GM12878 (cell line): ENCODE measurements around the gene TNFRSF8. TPM values are rescaled to one million over a fixed set of nuclear protein-coding genes. Genes with fewer than 3 reads are reported as not detected.

ENCODE experiments used
- ATAC-seq: fragments of 200-7000 bp; cut with Tn5 transposase; 3 replicates; pipeline ENCODE4 v1.9.1; 2020; ENCODE audit warnings: mild to moderate bottlenecking, moderate library complexity
- BruUV-seq: library from RNA; stranded (reverse); fragments of 400-500 nt; replicated peaks from 2 replicates; lab custom pipeline; 2021; lab: Mats Ljungman, UMichigan
- CTCF ChIA-PET: fragments of 300-600 bp; sonication (Branson Sonifier 250); formaldehyde crosslinking; extraction: SDS; loops from one replicate; lab custom pipeline; 2021; ENCODE audit warnings: inconsistent platforms; lab: Yijun Ruan, JAX
- POLR2A ChIA-PET: fragments of 350-600 bp; formaldehyde crosslinking; extraction: SDS; loops from one replicate; lab custom pipeline; 2021; ENCODE audit warnings: inconsistent platforms; lab: Charles Lee
- RAD21 ChIA-PET: fragments of 300-600 bp; sonication (Branson Sonifier 250); formaldehyde crosslinking; loops from one replicate; lab custom pipeline; 2023; ENCODE audit warnings: antibody characterized with exemption; ENCODE audit not compliant: unreplicated experiment; lab: Charles Lee
- SMC1A ChIA-PET: fragments of 300-600 bp; sonication (Branson Sonifier 250); formaldehyde crosslinking; loops from one replicate; lab custom pipeline; 2023; ENCODE audit not compliant: unreplicated experiment, uncharacterized antibody; lab: Charles Lee
- DNase-seq: peaks from one replicate; pipeline ENCODE4 v3.0.0-alpha.2; 2011; ENCODE audit warnings: low read depth, low spot score
- FAIRE-seq: peaks from 3 replicates; lab custom pipeline; 2011; peaks lifted over from hg19 to GRCh38; lab: Jason Lieb, UNC
- H2AFZ ChIP-seq: 2 replicates; pipeline ENCODE4 v1.6.0; 2011; ENCODE audit warnings: low read depth, low read length, control low read depth; ENCODE audit not compliant: control insufficient read depth
- H3K27ac ChIP-seq: 2 replicates; pipeline ENCODE4 v1.5.1; 2011; ENCODE audit warnings: control low read depth; ENCODE audit not compliant: control insufficient read depth, insufficient read depth
- H3K27me3 ChIP-seq, 2 experiments: replicated peaks in 1 of 2; 2 replicates each; pipeline versions ENCODE4 v1.6.0 to v1.6.1; 2011; ENCODE audit warnings: low read length in 1 of 2; ENCODE audit not compliant: control insufficient read depth in 2 of 2, insufficient read depth in 2 of 2
- H3K36me3 ChIP-seq, 2 experiments: 2 replicates each; pipeline ENCODE4 v1.5.1; 2011; ENCODE audit warnings: low read length in 1 of 2; ENCODE audit not compliant: control insufficient read depth in 2 of 2, insufficient read depth in 2 of 2
- H3K4me1 ChIP-seq: 2 replicates; pipeline ENCODE4 v1.6.1; 2011; ENCODE audit warnings: mild to moderate bottlenecking, low read length, moderate library complexity, mixed read lengths; ENCODE audit not compliant: control insufficient read depth, insufficient read depth
- H3K4me2 ChIP-seq: 2 replicates; pipeline ENCODE4 v1.6.0; 2011; ENCODE audit warnings: control low read depth; ENCODE audit not compliant: control insufficient read depth, insufficient read depth
- H3K4me3 ChIP-seq: fragments of 200-600 bp; sonication (generic); 2 replicates; pipeline ENCODE4 v1.5.1; 2016
- H3K79me2 ChIP-seq: 2 replicates; pipeline ENCODE4 v1.6.0; 2011; ENCODE audit warnings: low read length; ENCODE audit not compliant: control insufficient read depth, insufficient read depth
- H3K9ac ChIP-seq: 2 replicates; pipeline ENCODE4 v1.8.0; 2011; ENCODE audit warnings: low read length, control low read depth, mixed read lengths; ENCODE audit not compliant: control insufficient read depth, insufficient read depth
- H3K9me3 ChIP-seq: replicated peaks from 3 replicates; pipeline ENCODE4 v1.5.1; 2011; ENCODE audit warnings: mild to moderate bottlenecking, low read length; ENCODE audit not compliant: control insufficient read depth, insufficient read depth
- H4K20me1 ChIP-seq: 2 replicates; pipeline ENCODE4 v1.6.0; 2011; ENCODE audit not compliant: control insufficient read depth, insufficient read depth
- BHLHE40 ChIP-seq, 2 experiments: fragments of 450-650 bp in 1 of 2; IDR thresholded peaks; 2 replicates each; pipeline ENCODE4 v1.6.1; 2011 to 2017; ENCODE audit warnings: low read depth in 2 of 2, borderline replicate concordance in 1 of 2, improper control_type of control experiment in 1 of 2, low read length in 1 of 2, mild to moderate bottlenecking in 1 of 2
- SUPT20H ChIP-seq: IDR thresholded peaks from 2 replicates; pipeline ENCODE4 v1.6.1; 2011; ENCODE audit warnings: low read depth, mild to moderate bottlenecking, low read length, moderate library complexity, borderline replicate concordance; ENCODE audit not compliant: control insufficient read depth
- WGBS: methylation state at CpG from one replicate; pipeline ENCODE4 v1.1.6; 2016; ENCODE audit warnings: low lambda C conversion rate; ENCODE audit not compliant: insufficient replicate concordance, insufficient coverage; ENCODE audit errors: missing lambda C conversion rate; 5-methylcytosine and 5-hydroxymethylcytosine counted together
- in situ Hi-C: fragments of 300-500 bp; cut with MboI; formaldehyde crosslinking; loops from 9 replicates; pipeline ENCODE4 v1.14.3; 2018; ENCODE audit warnings: mixed read lengths
- intact Hi-C: fragments of 100-400 bp; cut with micrococcal nuclease; formaldehyde crosslinking; loops from one replicate; pipeline ENCODE4 v1.14.2; 2022; ENCODE audit not compliant: unreplicated experiment
- polyA plus RNA-seq, 11 experiments: library from polyadenylated mRNA; depleted of rRNA in 4 of 11; unstranded in 6 of 11; stranded (reverse) in 5 of 11; fragments of >200 nt; fragmentation: Nextera tagmentation in 4 of 11; fragmentation: Illumina TruSeq in 1 of 11; extraction: Ambion mirVana in 4 of 11; extraction: Trizol in 1 of 11; gene quantifications; 1 replicate in 1 of 11; 2 replicates in 10 of 11; pipeline versions ENCODE4 v1.2.1 to v1.2.3, GENCODE V29; 2011 to 2016; ENCODE audit warnings: inconsistent platforms in 2 of 11, missing spikeins in 2 of 11, low read depth in 1 of 11
- total RNA-seq, 4 experiments: library from RNA; depleted of rRNA in 3 of 4; stranded (reverse); fragments of >200 nt in 3 of 4; fragmentation: Illumina TruSeq in 1 of 4; extraction: Trizol in 1 of 4; gene quantifications; 2 replicates each; pipeline versions ENCODE4 v1.2.1 to v1.2.3, GENCODE V29; 2013 to 2021
- TF ChIP-seq, protein P1 (sequence below): IDR thresholded peaks from 2 replicates; pipeline ENCODE4 v1.6.1; 2011; ENCODE audit warnings: mild to moderate bottlenecking, low read depth, low read length, moderate library complexity; ENCODE audit not compliant: insufficient replicate concordance
- TF ChIP-seq, protein P2 (sequence below): IDR thresholded peaks from 2 replicates; pipeline ENCODE4 v1.6.1; 2011; ENCODE audit warnings: borderline replicate concordance, low read depth, mild to moderate bottlenecking, moderate library complexity, mixed read lengths, low read length; ENCODE audit not compliant: insufficient read depth; ENCODE audit errors: extremely low read length

The TNFRSF8 gene
- total and polyA plus RNA-seq, 10 of the 15 experiments (the other 5 are each of a cell fraction or from before 2014, with no cell fraction given): 9.8 to 114 (median 58.8) TPM

DNA sequence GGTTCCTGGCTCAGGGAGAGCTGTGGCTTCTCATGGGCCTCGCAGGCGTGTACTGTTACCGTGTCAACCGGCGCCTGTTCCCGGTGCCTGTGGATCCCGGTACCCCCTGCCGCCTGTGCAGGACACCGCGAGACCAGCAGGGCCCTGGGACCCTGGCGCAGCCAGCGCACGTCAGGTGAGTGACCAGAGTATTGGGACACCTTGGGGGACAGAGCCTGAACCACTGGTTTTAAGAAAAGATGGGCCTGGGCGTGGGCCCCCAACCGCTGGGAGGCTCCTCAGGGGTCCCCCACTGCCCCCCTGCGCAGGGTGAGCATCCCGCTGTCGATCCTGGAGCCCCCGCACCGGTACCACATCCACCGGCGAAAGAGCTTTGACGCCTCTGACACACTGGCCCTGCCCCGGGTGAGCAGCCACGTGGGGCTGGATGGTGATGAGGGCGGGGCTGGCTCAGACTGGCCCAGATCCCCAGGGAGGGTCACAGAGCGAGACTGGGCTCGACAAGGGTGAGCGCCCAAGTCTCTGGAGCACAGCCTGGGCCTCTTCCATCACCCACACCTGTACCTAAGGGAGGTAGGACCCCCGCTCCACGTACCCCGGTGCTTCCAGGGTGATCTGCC, 33.3 kb upstream of the TNFRSF8 start:
- POLR2A ChIA-PET: interaction anchor here (0.6 to 1.4 kb wide), 2 partner anchors 9 to 120 kb away, joined by 3 to 5 read pairs; no protein-coding TSS in a partner anchor
- H3K4me3 ChIP-seq: no peak overlapping the region
- CTCF ChIA-PET: interaction anchor here (1.1 to 3.8 kb wide), 5 partner anchors 9 to 121 kb away, joined by 4 to 37 read pairs (median 10); partner anchors contain the start of gene MIIP
- ATAC-seq (peak; percentile 62), DNase-seq (no peak), FAIRE-seq (no peak)
- no peak overlapping the region for H3K4me2 ChIP-seq
- RAD21 ChIA-PET: interaction anchor here (1.4 to 3.4 kb wide), 2 partner anchors 11 to 49 kb away, joined by 4 to 13 read pairs; partner anchors contain the start of gene MIIP
- TF ChIP-seq, protein P1, sequence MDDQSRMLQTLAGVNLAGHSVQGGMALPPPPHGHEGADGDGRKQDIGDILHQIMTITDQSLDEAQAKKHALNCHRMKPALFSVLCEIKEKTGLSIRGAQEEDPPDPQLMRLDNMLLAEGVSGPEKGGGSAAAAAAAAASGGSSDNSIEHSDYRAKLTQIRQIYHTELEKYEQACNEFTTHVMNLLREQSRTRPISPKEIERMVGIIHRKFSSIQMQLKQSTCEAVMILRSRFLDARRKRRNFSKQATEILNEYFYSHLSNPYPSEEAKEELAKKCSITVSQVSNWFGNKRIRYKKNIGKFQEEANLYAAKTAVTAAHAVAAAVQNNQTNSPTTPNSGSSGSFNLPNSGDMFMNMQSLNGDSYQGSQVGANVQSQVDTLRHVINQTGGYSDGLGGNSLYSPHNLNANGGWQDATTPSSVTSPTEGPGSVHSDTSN: no peak
- TF ChIP-seq BHLHE40 (IDR thresholded peaks at IDR 0.05; ENCODE audit: borderline replicate concordance in 1 of 2, low read depth in 2 of 2, low read length in 1 of 2) (no peak), SUPT20H (no peak)
- TF ChIP-seq, protein P2, sequence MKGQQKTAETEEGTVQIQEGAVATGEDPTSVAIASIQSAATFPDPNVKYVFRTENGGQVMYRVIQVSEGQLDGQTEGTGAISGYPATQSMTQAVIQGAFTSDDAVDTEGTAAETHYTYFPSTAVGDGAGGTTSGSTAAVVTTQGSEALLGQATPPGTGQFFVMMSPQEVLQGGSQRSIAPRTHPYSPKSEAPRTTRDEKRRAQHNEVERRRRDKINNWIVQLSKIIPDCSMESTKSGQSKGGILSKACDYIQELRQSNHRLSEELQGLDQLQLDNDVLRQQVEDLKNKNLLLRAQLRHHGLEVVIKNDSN: peak; percentile 17
- no peak overlapping the region for H3K27ac ChIP-seq
- no peak overlapping the region for H2AFZ ChIP-seq
- intact Hi-C loops: no loop called here
- H3K9ac ChIP-seq: no peak overlapping the region
- no peaks in the 10 kb centered on the region for H3K4me1 ChIP-seq
- SMC1A ChIA-PET: interaction anchor here (0.8 to 2.5 kb wide), 3 partner anchors 9 to 11 kb away, joined by 5 to 7 read pairs (median 5); partner anchors contain the start of gene MIIP
- in situ Hi-C loops: no loop called here
- H4K20me1 ChIP-seq: no peaks in the 10 kb centered on the region; the same call in 1 of the 2 replicates
- BruUV-seq: no TSS peak
- H3K27me3 ChIP-seq: no peaks in the 10 kb centered on the region
- H3K79me2 ChIP-seq: no peaks in the 10 kb centered on the region
- H3K9me3 ChIP-seq: no peaks in the 10 kb centered on the region
- peaks cover 13 to 23% of the 10 kb centered on the region in 2 experiments for H3K36me3 ChIP-seq
- WGBS: 63% methylated on average over 30 of the region's 32 CpGs
